H9 (cell line): Measurements from ENCODE around the gene GYS1. TPM values are rescaled to one million over a fixed set of nuclear protein-coding genes. Genes with fewer than 3 reads are reported as not detected.
"Not testable (repeated sequence)": the region's sequence is repeated elsewhere in the genome, so short reads cannot be mapped to it uniquely, and the experiment has no call there.

Source experiments
- DNase-seq: peaks from one replicate; pipeline ENCODE4 v3.0.0-alpha.2; 2017
- H2AFZ ChIP-seq: one replicate; pipeline ENCODE4 v1.6.1; 2013; ENCODE audit warnings: mild to moderate bottlenecking, low read length, control low read depth, moderate library complexity
- H2AK5ac ChIP-seq: 2 replicates; pipeline ENCODE4 v1.6.1; 2013; ENCODE audit warnings: low read length, control low read depth, mixed read lengths; ENCODE audit not compliant: insufficient read length
- H2BK120ac ChIP-seq: one replicate; pipeline ENCODE4 v1.6.1; 2013; ENCODE audit warnings: low read depth, mild to moderate bottlenecking, low read length, control low read depth, inconsistent platforms; ENCODE audit not compliant: poor library complexity, severe bottlenecking
- H2BK12ac ChIP-seq: 2 replicates; pipeline ENCODE4 v1.6.1; 2013; ENCODE audit warnings: low read length, control low read depth, mixed read lengths, low read depth; ENCODE audit not compliant: insufficient read length
- H2BK15ac ChIP-seq: 2 replicates; pipeline ENCODE4 v1.6.1; 2013; ENCODE audit warnings: low read depth, low read length, control low read depth
- H2BK20ac ChIP-seq: one replicate; pipeline ENCODE4 v1.6.1; 2013; ENCODE audit warnings: low read depth, mild to moderate bottlenecking, low read length, control low read depth, inconsistent platforms; ENCODE audit not compliant: poor library complexity, severe bottlenecking
- H2BK5ac ChIP-seq: 2 replicates; pipeline ENCODE4 v1.6.1; 2013; ENCODE audit warnings: low read length, control low read depth, mixed read lengths; ENCODE audit not compliant: insufficient read length
- H3K14ac ChIP-seq: 2 replicates; pipeline ENCODE4 v1.6.1; 2013; ENCODE audit warnings: low read length, control low read depth; ENCODE audit not compliant: insufficient read depth
- H3K18ac ChIP-seq: 2 replicates; pipeline ENCODE4 v1.6.1; 2013; ENCODE audit warnings: low read depth, mild to moderate bottlenecking, mixed read lengths, low read length, control low read depth; ENCODE audit not compliant: insufficient read length
- H3K23ac ChIP-seq: 2 replicates; pipeline ENCODE4 v1.6.1; 2013; ENCODE audit warnings: low read length, control low read depth, mixed read lengths, low read depth; ENCODE audit not compliant: insufficient read length
- H3K23me2 ChIP-seq: 2 replicates; pipeline ENCODE4 v1.6.1; 2013; ENCODE audit warnings: low read depth, mild to moderate bottlenecking, mixed read lengths, low read length, control low read depth; ENCODE audit not compliant: insufficient read length, poor library complexity, severe bottlenecking
- H3K27ac ChIP-seq: 2 replicates; pipeline ENCODE4 v1.5.1; 2013; ENCODE audit warnings: low read length, control low read depth, mixed read lengths, low read depth; ENCODE audit not compliant: insufficient read length
- H3K27me3 ChIP-seq: 2 replicates; pipeline ENCODE4 v1.6.1; 2013; ENCODE audit warnings: low read length, control low read depth, inconsistent platforms; ENCODE audit not compliant: insufficient read depth
- H3K4ac ChIP-seq: 2 replicates; pipeline ENCODE4 v1.6.1; 2013; ENCODE audit warnings: low read depth, mild to moderate bottlenecking, control low read depth, inconsistent platforms, low read length, moderate library complexity
- H3K4me1 ChIP-seq: 2 replicates; pipeline ENCODE4 v1.6.1; 2013; ENCODE audit warnings: low read length, control low read depth, inconsistent platforms; ENCODE audit not compliant: insufficient read depth
- H3K4me2 ChIP-seq: 2 replicates; pipeline ENCODE4 v1.6.1; 2013; ENCODE audit warnings: low read length, control low read depth, mixed read lengths; ENCODE audit not compliant: insufficient read length, insufficient read depth
- H3K56ac ChIP-seq: 2 replicates; pipeline ENCODE4 v1.6.1; 2013; ENCODE audit warnings: low read depth, mild to moderate bottlenecking, mixed read lengths, low read length, control low read depth; ENCODE audit not compliant: insufficient read length
- H3K79me1 ChIP-seq: 2 replicates; pipeline ENCODE4 v1.6.1; 2013; ENCODE audit warnings: low read depth, mild to moderate bottlenecking, moderate library complexity, low read length, control low read depth, inconsistent platforms; ENCODE audit not compliant: insufficient read depth, poor library complexity, severe bottlenecking
- H3K79me2 ChIP-seq: 2 replicates; pipeline ENCODE4 v1.6.1; 2013; ENCODE audit warnings: low read length, control low read depth, inconsistent platforms; ENCODE audit not compliant: insufficient read depth
- H3K9ac ChIP-seq: 2 replicates; pipeline ENCODE4 v1.6.1; 2013; ENCODE audit warnings: low read length, control low read depth, mixed read lengths; ENCODE audit not compliant: insufficient read length; ENCODE audit errors: extremely low read depth
- H3K9me3 ChIP-seq: one replicate; pipeline ENCODE4 v1.6.1; 2013; ENCODE audit warnings: low read depth, low read length, inconsistent platforms; ENCODE audit not compliant: control insufficient read depth
- H3T11ph ChIP-seq: one replicate; pipeline ENCODE4 v1.6.1; 2013; ENCODE audit warnings: mild to moderate bottlenecking, low read length, control low read depth, inconsistent platforms
- H4K20me1 ChIP-seq: one replicate; pipeline ENCODE4 v1.6.1; 2013; ENCODE audit not compliant: control insufficient read depth, insufficient read length, insufficient read depth
- H4K5ac ChIP-seq: 2 replicates; pipeline ENCODE4 v1.6.1; 2013; ENCODE audit warnings: low read depth, mild to moderate bottlenecking, mixed read lengths, low read length, control low read depth; ENCODE audit not compliant: insufficient read length
- H4K8ac ChIP-seq: replicated peaks from 2 replicates; pipeline ENCODE4 v1.6.1; 2013; ENCODE audit warnings: low read length, control low read depth, mixed read lengths, low read depth; ENCODE audit not compliant: insufficient read length
- H4K91ac ChIP-seq: 2 replicates; pipeline ENCODE4 v1.6.1; 2013; ENCODE audit warnings: low read depth, mild to moderate bottlenecking, moderate library complexity, mixed read lengths, low read length, control low read depth; ENCODE audit not compliant: insufficient read length
- H3K27ac Mint-ChIP-seq, 3 experiments: 2 replicates in 2 of 3; 3 replicates in 1 of 3; pipeline ENCODE4 v1.8.0; 2020 to 2021; ENCODE audit warnings: mixed read lengths in 3 of 3, mild to moderate bottlenecking in 1 of 3, moderate library complexity in 1 of 3
- H3K27me3 Mint-ChIP-seq: 2 replicates; pipeline ENCODE4 v1.8.0; 2021; ENCODE audit warnings: low read depth, mild to moderate bottlenecking, moderate library complexity, mixed read lengths
- H3K36me3 Mint-ChIP-seq, 3 experiments: 2 replicates in 2 of 3; 3 replicates in 1 of 3; pipeline ENCODE4 v1.8.0; 2020 to 2021; ENCODE audit warnings: low read depth in 3 of 3, mixed read lengths in 3 of 3; ENCODE audit not compliant: insufficient read depth in 1 of 3
- H3K4me1 Mint-ChIP-seq, 2 experiments: 2 replicates each; pipeline ENCODE4 v1.8.0; 2020; ENCODE audit warnings: mixed read lengths in 2 of 2
- H3K4me3 Mint-ChIP-seq, 2 experiments: 2 replicates in 1 of 2; 3 replicates in 1 of 2; pipeline ENCODE4 v1.8.0; 2020 to 2021; ENCODE audit warnings: mild to moderate bottlenecking in 2 of 2, mixed read lengths in 2 of 2, moderate library complexity in 1 of 2
- H3K9me3 Mint-ChIP-seq, 2 experiments: 2 replicates in 1 of 2; 3 replicates in 1 of 2; pipeline ENCODE4 v1.8.0; 2020; ENCODE audit warnings: mild to moderate bottlenecking in 2 of 2, mixed read lengths in 2 of 2, moderate library complexity in 1 of 2
- WGBS: extraction: QIAGEN DNeasy Blood & Tissue Kit; methylation state at CpG from one replicate; pipeline ENCODE4 v1.1.7; 2013; ENCODE audit warnings: missing lambda C conversion rate, low lambda C conversion rate, mixed read lengths; ENCODE audit not compliant: insufficient read length; ENCODE audit errors: extremely low coverage; 5-methylcytosine and 5-hydroxymethylcytosine counted together
- total RNA-seq: library from RNA; stranded (reverse); gene quantifications from 2 replicates; pipeline ENCODE4 v1.2.1, GENCODE V29; 2021
- TF ChIP-seq, protein P1 (sequence below): fragments of 200-600 bp; sonication (generic); conservative IDR thresholded peaks from 3 replicates; pipeline ENCODE4 v1.8.0; 2021; ENCODE audit warnings: antibody characterized with exemption, mild to moderate bottlenecking

Gene GYS1
- total RNA-seq, 1 experiment from 2014 or later = 44.3 TPM

DNA sequence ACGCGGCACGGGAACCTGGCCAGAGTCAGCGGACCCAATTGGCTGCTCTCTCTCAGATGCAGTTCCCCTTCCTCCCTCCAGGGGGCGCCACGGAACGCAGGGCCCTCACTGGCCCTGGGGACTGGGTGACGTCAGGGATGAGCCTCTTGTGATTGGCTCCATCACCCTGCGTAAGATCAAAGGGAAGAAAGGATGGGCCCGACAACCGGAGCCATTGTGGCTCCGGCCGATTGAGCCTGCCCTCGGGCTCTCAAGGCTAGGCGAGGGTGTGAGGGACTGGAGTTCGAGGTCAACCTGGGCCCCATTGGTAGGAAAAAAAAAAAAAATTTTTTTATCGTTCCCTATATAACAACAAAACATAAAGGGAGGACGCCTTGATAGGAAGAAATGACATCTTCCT, 43.7 kb upstream of the GYS1 start, which contains the start of gene CGB1:
TSS of gene CGB1 (minus strand) at position 81 of the 400 bp plus-strand sequence. CDS start 184 bp downstream, outside the sequence.
- H2BK120ac ChIP-seq, H2AFZ ChIP-seq, H3K14ac ChIP-seq, H4K8ac ChIP-seq, H3K79me2 ChIP-seq, H3K9me3 ChIP-seq, H3K4me1 ChIP-seq, H3T11ph ChIP-seq, H2BK20ac ChIP-seq, H3K27me3 ChIP-seq, H2BK15ac ChIP-seq, H3K23me2 ChIP-seq, H3K9ac ChIP-seq, H3K56ac ChIP-seq, H4K20me1 ChIP-seq, H3K23ac ChIP-seq, H3K79me1 ChIP-seq, H3K4me1 Mint-ChIP-seq, H3K27ac ChIP-seq, H3K27ac Mint-ChIP-seq, H2AK5ac ChIP-seq, H2BK5ac ChIP-seq, H3K4me3 Mint-ChIP-seq, H2BK12ac ChIP-seq, H3K36me3 Mint-ChIP-seq, H3K18ac ChIP-seq, H3K9me3 Mint-ChIP-seq, H4K5ac ChIP-seq, H4K91ac ChIP-seq, H3K4me2 ChIP-seq, H3K4ac ChIP-seq: not testable (repeated sequence)
- no CpG with 5 or more reads among the region's 18 CpGs for WGBS
- H3K27me3 Mint-ChIP-seq = peaks cover 21% of the 10 kb centered on the region
- TF ChIP-seq, protein P1, sequence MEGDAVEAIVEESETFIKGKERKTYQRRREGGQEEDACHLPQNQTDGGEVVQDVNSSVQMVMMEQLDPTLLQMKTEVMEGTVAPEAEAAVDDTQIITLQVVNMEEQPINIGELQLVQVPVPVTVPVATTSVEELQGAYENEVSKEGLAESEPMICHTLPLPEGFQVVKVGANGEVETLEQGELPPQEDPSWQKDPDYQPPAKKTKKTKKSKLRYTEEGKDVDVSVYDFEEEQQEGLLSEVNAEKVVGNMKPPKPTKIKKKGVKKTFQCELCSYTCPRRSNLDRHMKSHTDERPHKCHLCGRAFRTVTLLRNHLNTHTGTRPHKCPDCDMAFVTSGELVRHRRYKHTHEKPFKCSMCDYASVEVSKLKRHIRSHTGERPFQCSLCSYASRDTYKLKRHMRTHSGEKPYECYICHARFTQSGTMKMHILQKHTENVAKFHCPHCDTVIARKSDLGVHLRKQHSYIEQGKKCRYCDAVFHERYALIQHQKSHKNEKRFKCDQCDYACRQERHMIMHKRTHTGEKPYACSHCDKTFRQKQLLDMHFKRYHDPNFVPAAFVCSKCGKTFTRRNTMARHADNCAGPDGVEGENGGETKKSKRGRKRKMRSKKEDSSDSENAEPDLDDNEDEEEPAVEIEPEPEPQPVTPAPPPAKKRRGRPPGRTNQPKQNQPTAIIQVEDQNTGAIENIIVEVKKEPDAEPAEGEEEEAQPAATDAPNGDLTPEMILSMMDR = peak; percentile 88
- DNase-seq = peak; percentile 77
